ENCODE results near the gene SCP2D1. TPM values are rescaled to one million over a fixed set of nuclear protein-coding genes. Genes with fewer than 3 reads are reported as not detected.

SCP2D1 gene
- total and polyA plus RNA-seq, 2 of the 8 experiments (the other 6 are each of a cell fraction or from before 2014, with no cell fraction given) = not detected

- peak; percentile 42 for FAIRE-seq
- H2BK120ac ChIP-seq (replicated peaks; ENCODE audit: low read depth, low read length) = no peak overlapping the region
- no peaks in the 10 kb centered on the region for H3K79me2 ChIP-seq (ENCODE audit: control insufficient read depth in 1 of 2, insufficient read depth in 2 of 2, low read length in 2 of 2)
- H3K4ac ChIP-seq (replicated peaks; ENCODE audit: insufficient read length, low read depth, low read length) = no peak overlapping the region
- no peak overlapping the region for H2AK5ac ChIP-seq (ENCODE audit: low read depth, low read length)
- no peak overlapping the region for H3K27ac ChIP-seq (ENCODE audit: low read depth, low read length)
- H3K18ac ChIP-seq (ENCODE audit: extremely low read depth, low read length) = no peak overlapping the region
- H3K4me1 ChIP-seq (replicated peaks in 1 of 4; ENCODE audit: control insufficient read depth in 3 of 4, insufficient read depth in 4 of 4, low read length in 3 of 4) = no peaks in the 10 kb centered on the region; a peak in 1 of 7 replicates
- no peak overlapping the region for H3K56ac ChIP-seq (replicated peaks; ENCODE audit: insufficient read length, low read depth, low read length)
- H2BK15ac ChIP-seq (ENCODE audit: low read length) = no peak overlapping the region
- no peaks in the 10 kb centered on the region for H3K79me1 ChIP-seq (ENCODE audit: low read depth, low read length)
- no peak overlapping the region for H2AFZ ChIP-seq (ENCODE audit: low read length)
- H2BK12ac ChIP-seq (ENCODE audit: low read depth, low read length) = no peak overlapping the region
- no peak overlapping the region for H4K91ac ChIP-seq (replicated peaks; ENCODE audit: insufficient read length, low read length)
- no peaks in the 10 kb centered on the region for H3K36me3 ChIP-seq (ENCODE audit: control insufficient read depth in 2 of 4, insufficient read depth in 4 of 4, low read length in 3 of 4)
- H2BK5ac ChIP-seq (ENCODE audit: low read depth, low read length) = no peak overlapping the region
- H3K27me3 ChIP-seq (replicated peaks in 1 of 4; ENCODE audit: control insufficient read depth in 3 of 4, extremely low read depth in 1 of 4, insufficient read depth in 3 of 4, low read length in 3 of 4) = peaks cover 28 to 69% (median 55%) of the 10 kb centered on the region in 4 experiments
- H4K20me1 ChIP-seq (replicated peaks in 1 of 2; ENCODE audit: control insufficient read depth in 1 of 2, insufficient read depth in 2 of 2, low read length in 2 of 2) = peaks cover 0 to 4% of the 10 kb centered on the region in 2 experiments
- H3K4me2 ChIP-seq (ENCODE audit: insufficient read depth in 1 of 2, low read depth in 2 of 2, low read length in 2 of 2) = no peak overlapping the region
- H4K5ac ChIP-seq (ENCODE audit: insufficient read length, low read depth, low read length) = no peak overlapping the region
- no peak overlapping the region for H3K14ac ChIP-seq (ENCODE audit: insufficient read length)
- H3K9ac ChIP-seq (replicated peaks in 1 of 4; ENCODE audit: extremely low read depth in 1 of 4, low read depth in 3 of 4, low read length in 3 of 4) = no peak overlapping the region
- no peak overlapping the region for H3K23ac ChIP-seq (ENCODE audit: insufficient read length)
- no peak overlapping the region for H3K4me3 ChIP-seq (ENCODE audit: extremely low read depth in 1 of 4, insufficient read depth in 2 of 4, low read depth in 3 of 4, low read length in 4 of 4)
- no peaks in the 10 kb centered on the region; the same call in 1 of the 2 replicates for H3K23me2 ChIP-seq (ENCODE audit: low read depth, low read length)
- WGBS, 2 experiments (ENCODE audit: extremely low coverage in 1 of 2, insufficient coverage in 1 of 2, insufficient read length in 1 of 2, insufficient replicate concordance in 2 of 2, low coverage in 1 of 2, low lambda C conversion rate in 2 of 2, missing lambda C conversion rate in 1 of 2) = 23% methylated on average over 2 of the region's 2 CpGs; no CpG with 5 or more reads in 1 of the 2 experiments
- CTCF ChIA-PET (ENCODE audit: partially characterized antibody) = interaction anchor here (0.6 kb wide), 2 partner anchors 87 to 810 kb away, joined by 3 read pairs; no protein-coding TSS in a partner anchor
- no peak overlapping the region for H4K8ac ChIP-seq (ENCODE audit: extremely low read depth, insufficient read depth, low read length)
- H2BK20ac ChIP-seq (ENCODE audit: low read length) = no peak overlapping the region
- DNase-seq (ENCODE audit: low read depth in 1 of 2, low spot score in 2 of 2) = peak in 1 of 2 experiments; percentile 60
- H3K9me3 ChIP-seq (ENCODE audit: insufficient read depth in 2 of 2, low read depth in 1 of 2, low read length in 1 of 2) = no peaks in the 10 kb centered on the region; a peak in 1 of 4 replicates
- POLR2A ChIA-PET (ENCODE audit: partially characterized antibody) = no interaction called here
- peak; percentile 97 for TF ChIP-seq TEAD4 (IDR thresholded peaks at IDR 0.05; ENCODE audit: low read depth, low read length)
- TF ChIP-seq RAD21 (IDR thresholded peaks at IDR 0.05 in 1 of 2, conservative IDR thresholded peaks at IDR 0.05 in 1 of 2; ENCODE audit: low read depth in 2 of 2, low read length in 2 of 2) = peak; percentile 32 to 43; a peak in 2 of 4 replicates
- peak in 1 of 2 experiments; percentile 63; a peak in 1 of 3 replicates for TF ChIP-seq EP300 (IDR thresholded peaks at IDR 0.05; ENCODE audit: borderline replicate concordance in 1 of 2, low read depth in 2 of 2, low read length in 2 of 2)
- no peak for TF ChIP-seq SAP30 (IDR thresholded peaks at IDR 0.05; ENCODE audit: insufficient read depth, insufficient replicate concordance, low read length)
- TF ChIP-seq YY1 (IDR thresholded peaks at IDR 0.05; ENCODE audit: low read depth, low read length) = 0 out of 2 replicates have a peak, but pooled peaks have one; percentile 25
- TF ChIP-seq BCL11A (IDR thresholded peaks at IDR 0.05; ENCODE audit: low read depth in 2 of 2, low read length in 2 of 2) = peak in 1 of 2 experiments; percentile 66
- peak; percentile 62; the same call in 1 of the 2 replicates for TF ChIP-seq EGR1 (IDR thresholded peaks at IDR 0.05; ENCODE audit: borderline replicate concordance, low read depth, low read length)
- TF ChIP-seq MAFK (IDR thresholded peaks at IDR 0.05; ENCODE audit: low read depth, low read length) = no peak
- TF ChIP-seq NANOG (IDR thresholded peaks at IDR 0.05; ENCODE audit: insufficient read depth, low read depth, low read length, poor library complexity, severe bottlenecking) = peak; percentile 96
- peak; percentile 91 for TF ChIP-seq POLR2AphosphoS5 (IDR thresholded peaks at IDR 0.05; ENCODE audit: low read depth, low read length)
- peak; percentile 98 for TF ChIP-seq RXRA (IDR thresholded peaks at IDR 0.05; ENCODE audit: insufficient read depth, low read depth, low read length)
- TF ChIP-seq EZH2 (IDR thresholded peaks at IDR 0.05; ENCODE audit: low read depth, low read length, severe bottlenecking) = no peak
- TF ChIP-seq CHD1 (IDR thresholded peaks at IDR 0.05; ENCODE audit: low read depth, low read length) = no peak
Measured at GRCh38 chr20:18856873-18857272, 43.3 kb downstream of the SCP2D1 start.
